ENCODE results near the gene ARMH3.

Gene ARMH3

DNA sequence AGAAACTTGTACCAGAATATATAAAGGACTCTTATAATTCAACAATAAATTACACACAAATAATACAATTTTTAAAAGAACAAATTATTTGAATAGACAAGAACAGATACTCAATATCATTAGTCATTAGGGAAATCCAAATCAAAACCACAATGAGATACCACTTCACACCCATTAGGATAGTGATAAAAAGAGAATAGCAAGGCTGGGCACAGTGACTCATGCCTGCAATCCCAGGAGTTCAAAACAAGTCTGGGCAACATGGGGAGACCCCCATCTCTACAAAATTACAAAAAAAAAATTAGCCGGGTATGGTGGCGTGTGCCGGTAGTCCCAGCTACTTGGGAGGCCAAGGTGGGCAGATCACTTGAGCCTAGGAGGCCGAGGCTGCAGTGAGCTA, 160.2 kb downstream of the ARMH3 start:
- no peak for DNase-seq (ENCODE audit: low spot score)

DNA sequence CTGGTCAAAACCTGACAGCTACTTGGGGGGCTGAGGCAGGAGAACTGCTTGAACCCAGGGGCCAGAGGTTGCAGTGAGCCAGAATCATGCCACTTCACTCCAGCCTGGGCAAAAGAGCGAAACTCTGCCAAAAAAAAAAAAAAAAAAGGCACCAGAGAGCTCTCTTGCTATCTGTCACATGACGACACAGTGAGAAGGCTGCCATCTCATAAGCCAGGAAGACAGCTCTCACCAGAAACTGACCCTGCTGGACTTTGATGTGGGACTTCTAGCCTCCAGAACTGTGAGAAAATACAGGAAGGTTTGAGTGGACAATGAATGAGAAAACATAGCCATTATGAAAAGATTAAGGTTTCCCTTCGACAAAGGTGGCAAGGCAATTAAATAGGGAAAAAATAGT, 161.2 kb downstream of the ARMH3 start:
- peak; percentile 24 for DNase-seq (ENCODE audit: low spot score)

DNA sequence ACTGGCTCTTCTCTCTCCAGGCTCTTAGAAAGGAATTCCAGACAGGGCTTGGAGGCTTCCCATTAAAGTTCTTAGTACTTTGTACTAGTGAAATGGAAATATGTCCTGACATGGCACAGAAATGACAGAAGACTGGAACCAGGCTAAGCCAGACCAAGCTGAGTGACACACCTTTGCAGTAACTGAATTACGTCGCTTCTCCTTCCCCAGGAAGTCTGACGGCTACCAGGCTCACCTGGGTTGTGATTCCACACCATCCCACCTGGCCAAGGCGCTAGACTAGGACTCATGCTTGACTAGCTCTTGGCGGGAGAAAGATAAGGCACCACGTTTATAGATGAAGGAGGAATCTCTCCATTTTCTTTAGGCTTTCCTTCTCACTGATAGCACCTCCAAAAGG, 161.7 kb downstream of the ARMH3 start:
- DNase-seq (ENCODE audit: low spot score): no peak

DNA sequence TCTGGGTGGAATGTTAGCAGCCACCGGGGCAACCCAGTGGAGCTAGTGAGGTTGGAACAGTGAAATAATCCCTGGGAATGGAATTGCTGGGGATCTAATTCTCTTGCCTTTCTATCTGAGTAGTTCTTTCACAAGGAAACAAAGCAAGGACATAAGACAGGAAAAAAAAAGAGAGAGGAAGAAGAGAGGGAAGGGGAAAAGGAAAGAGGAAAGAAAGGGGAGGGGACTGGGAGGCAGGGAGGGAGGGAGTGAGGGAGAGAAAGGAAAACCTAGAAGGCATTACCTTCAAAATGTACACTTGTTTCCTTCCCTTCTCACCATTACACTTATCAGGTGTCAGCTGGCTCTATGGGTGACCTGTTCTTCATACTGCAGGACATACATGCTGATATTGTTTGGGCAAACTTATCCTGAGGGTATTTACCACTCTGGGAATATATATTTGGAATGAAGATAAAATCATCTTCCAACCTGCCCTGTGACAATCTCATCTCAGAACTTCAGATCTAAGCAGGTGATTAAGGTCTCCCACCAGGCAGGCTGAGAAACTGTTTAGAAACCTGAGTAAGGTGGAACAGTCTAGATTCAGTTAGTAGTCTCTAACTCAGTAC, 162.4 kb downstream of the ARMH3 start:
- no peak for DNase-seq (ENCODE audit: low spot score)

DNA sequence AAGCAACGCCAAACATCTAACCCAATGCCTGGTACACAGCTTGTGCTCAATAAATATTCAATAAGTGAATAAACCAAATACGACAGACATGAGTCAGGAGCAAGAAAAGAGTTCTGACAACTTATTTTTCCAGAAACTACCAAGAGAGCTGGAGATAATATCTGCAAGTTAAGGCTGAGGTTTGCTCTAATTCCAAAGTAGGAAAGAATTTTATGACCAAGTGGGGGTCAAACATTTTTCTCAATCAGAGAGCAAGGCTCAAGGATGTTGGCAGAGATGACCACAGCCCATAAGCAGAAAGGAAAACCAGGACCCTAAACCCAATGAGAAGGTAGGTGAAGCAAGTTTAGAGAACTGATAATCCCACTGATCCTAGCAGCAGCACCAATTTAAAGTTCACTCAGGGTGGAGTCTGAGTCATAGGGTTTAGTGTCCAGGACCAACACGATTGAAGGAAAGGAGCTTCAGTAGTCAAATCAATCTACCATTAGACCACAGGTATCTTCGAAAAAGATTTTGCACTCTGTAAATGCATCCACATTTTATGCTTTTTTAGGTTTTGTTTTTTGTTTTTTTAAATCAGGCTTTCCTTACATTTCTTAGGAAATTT, 163.1 kb downstream of the ARMH3 start:
- DNase-seq (ENCODE audit: low spot score): no peak

DNA sequence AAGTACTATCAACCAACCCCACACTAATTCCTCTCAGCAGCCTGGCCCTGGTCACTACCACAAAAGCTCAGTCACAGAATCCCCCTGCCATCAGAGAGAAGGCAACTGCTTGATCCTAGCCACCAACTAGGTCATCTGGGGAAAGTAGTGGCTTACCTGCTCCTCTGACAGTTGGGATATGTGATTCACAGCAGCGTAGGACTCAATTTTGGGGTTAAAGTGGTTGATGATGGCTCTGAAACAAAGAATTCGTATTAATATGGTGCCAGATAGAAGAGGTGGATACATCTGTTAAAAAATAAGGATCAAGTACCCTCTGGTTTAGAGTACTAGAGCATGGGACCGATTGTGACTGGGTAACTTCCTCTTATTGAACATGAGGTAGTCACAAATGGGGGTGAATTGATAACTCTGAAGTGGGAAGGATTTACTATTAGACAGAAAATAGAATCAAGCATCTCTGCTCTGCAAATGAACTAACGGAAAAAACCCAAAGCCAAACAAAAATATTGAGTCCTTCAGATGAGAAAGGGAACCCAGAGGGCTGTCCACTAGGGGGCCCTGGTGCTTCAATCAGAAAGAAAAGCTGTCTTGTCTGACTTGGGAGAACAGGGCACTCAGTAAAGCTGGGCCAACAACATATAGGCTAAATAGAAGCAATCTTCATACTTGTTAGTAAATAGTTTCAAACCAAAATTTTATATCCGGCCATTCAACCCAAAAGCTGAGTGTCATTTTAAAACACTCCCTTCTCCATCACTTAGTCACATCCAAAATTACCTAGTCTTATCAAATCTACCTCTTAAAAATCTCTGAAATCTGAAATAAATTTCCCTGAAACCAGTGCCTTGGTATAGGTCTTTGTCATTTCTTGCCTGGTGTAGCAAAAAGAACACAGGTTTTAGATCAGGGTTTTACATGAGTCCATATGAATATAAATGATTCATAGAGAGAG, 166.4 kb downstream of the ARMH3 start:
- DNase-seq (ENCODE audit: low spot score): peak; percentile 84

DNA sequence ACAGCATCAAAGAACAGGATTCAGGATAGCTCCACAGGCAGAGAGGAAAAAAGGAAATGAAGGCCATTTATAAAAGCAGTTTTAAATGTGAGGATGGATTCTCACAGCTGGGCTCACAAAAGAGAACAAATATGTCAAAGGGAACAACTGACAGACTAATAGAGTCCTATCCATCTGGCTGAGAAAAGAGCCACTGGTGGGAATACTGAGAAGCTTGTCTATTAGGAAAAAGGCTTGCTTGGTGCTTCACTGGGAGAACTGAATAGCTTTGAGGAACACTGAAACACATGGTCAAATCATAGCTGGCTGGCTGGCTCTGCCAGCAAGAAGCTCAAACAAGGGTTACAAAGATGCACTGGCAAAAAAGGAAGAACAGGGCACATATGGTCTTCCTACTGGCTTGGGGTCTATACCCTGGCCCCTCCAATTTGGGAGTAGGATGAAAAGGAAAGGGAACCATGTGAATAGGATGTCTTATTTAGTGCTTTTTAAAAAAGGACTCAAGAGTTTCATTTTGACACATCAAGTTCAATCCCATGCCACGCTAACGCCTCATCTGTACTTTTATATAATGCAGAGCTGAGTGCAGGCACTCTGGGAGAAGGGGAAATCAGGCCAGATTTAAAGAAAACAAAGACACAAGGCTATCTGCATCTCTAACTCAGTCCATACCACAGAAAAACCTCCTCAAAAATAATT, 167.6 kb downstream of the ARMH3 start:
- peak; percentile 38 for DNase-seq (ENCODE audit: low spot score)

DNA sequence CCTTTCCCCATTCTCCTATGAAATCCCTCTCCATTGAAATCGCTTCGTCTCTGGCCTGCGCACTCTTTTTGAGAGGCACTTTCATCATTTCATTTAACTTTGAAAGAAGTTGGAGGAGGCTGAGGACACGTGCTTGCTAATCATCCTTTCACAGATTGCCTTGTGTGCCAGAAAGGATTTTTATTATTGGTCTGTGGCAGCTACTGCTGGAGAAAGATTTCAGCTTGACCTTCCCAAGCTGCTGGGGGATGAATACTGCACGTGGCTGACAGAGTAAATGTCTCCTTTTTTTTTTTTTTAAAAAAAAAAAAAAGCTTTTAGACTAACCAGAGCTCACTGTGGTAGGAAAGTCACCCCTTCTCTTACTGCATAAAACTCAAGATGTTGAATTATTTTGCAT, 168.2 kb downstream of the ARMH3 start:
- DNase-seq (ENCODE audit: low spot score): no peak

DNA sequence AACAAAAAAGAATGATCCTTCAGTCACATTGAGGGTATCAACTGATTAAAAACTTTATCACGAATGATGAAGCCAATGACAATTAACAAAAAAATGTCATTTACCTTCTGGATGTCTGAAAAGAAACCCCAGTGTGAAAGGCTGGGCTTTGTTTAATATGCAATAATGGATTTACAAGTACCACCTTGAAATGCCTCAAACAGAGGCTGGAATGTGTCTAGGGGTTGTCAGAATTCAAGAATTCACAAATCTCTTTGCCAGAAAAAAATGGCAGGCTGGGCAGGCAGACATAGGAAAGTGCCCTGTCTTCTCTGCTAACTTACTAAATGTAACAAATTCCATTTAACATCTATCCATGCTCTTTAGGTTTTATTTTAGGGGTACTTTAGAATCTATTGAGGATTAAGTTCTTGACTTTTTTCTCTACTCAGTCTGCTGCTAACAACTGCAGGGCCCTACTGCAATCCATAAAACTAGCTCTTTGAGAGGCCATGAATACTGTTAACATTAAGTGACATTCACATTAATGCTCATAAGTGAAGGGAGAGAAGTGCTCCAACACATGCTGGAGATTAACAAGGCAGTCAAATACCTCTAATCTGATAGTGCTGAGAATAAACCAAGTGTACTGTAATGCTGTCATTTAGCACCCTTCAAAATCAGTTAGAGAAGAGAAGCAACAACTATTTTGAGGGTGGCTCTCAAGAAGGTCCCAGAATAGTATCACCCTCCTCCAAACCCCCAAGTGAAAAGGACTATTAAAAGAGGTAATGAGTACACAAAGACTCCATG, 169.3 kb downstream of the ARMH3 start:
- no peak for DNase-seq (ENCODE audit: low spot score)

DNA sequence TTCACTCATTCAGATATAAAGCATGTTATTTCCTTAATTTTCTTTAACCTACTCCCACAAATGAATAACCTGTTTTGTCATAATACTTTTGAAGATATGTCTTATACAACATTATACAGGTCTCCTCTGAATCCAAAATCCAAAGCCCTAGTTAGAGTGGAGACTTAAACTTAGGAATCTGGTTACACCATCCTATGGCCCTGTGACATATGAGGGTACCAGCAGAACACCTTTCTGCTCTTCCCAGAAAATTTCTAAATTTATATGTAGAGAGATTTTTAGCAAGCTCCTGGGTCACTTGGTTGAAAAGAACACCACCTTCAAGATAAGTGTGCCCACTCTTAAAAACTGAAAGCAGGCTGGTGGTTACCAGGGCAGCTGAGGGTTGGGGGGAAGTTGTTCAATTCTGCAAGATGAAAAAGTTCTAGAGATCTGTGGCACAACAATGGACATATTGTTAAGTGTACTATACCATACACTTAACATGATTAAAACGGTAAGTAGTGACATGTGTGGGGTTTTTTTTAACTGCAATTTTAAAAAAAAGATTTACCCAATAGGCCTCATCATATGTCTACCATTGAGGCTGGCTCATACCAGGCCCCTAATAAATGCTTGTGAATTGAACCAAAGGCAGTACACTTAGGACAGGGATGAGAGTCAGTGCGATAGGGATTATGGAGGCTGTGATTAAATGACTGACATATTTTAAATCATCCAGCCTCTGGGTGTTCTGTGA, 174.8 kb downstream of the ARMH3 start:
- no peak for DNase-seq (ENCODE audit: low spot score)

DNA sequence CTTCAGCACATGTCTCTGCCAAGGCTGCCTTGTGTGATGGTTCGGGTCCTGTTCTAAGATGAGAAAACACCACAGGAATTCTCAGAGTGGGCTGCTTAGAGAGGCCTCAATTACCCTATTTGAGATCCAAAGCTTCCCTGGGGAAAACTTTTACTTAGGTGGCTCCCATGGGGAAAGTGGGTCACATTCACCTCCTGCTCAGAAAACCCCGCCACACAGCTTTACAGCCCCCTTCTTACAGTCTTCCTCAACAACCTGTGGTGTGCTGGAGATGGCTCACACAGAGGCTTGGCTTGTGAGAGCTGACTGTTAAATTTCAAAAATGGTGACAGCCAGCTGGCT, 175.8 kb downstream of the ARMH3 start:
- DNase-seq (ENCODE audit: low spot score): no peak

DNA sequence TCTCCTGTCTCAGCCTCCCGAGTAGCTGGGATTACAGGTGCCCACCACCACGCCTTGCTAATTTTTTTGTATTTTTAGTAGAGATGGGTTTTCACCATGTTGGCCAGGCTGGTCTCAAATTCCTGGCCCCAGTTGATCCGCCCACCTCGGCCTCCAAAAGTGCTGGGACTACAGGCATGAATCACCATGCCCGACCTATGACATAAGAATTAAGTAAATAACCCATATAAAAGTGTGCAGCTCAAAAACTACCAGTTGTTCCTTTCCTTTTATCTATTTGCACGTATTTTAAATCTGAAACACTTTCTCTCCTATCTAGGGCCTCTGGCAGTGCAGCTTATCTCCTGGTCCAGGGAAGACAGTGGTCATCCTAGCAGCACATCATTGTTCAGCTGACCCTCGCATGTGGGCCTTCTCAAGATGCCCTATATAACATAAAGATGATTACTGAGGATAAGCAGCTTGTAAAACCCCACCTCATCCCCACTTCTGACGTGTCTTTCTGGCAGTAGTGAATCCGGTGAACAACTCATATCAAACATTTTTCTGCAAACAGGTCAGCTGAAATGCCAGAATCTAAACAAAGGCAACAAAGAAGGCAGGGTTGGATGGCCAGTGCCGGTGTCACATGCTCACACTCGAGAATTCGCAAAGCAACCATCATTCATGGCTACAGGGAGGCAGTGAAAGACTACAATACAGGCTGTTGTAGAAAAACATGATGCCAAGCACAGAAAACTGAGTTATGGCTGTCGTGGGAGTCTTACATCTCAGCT, 176.3 kb downstream of the ARMH3 start:
- DNase-seq (ENCODE audit: low spot score): no peak

DNA sequence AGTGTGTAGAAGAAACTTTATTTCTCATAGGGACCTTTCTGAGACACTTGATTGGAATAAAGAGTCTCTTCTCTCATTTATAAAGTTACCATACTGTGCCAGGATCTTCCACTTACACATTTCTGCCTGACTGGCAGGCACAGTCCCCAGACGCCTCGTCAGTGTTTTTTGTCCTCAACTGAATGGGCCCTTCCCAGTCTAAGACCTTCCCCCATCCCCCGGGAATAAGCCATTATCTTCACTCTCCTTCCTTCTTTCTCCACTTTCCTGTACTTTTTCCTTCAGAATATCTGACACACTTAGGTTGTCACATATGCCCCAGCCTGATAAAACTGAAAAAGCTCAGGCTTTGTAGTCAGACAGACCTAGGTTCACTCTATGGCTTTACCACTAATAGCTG, 177.1 kb downstream of the ARMH3 start:
- DNase-seq (ENCODE audit: low spot score): no peak

DNA sequence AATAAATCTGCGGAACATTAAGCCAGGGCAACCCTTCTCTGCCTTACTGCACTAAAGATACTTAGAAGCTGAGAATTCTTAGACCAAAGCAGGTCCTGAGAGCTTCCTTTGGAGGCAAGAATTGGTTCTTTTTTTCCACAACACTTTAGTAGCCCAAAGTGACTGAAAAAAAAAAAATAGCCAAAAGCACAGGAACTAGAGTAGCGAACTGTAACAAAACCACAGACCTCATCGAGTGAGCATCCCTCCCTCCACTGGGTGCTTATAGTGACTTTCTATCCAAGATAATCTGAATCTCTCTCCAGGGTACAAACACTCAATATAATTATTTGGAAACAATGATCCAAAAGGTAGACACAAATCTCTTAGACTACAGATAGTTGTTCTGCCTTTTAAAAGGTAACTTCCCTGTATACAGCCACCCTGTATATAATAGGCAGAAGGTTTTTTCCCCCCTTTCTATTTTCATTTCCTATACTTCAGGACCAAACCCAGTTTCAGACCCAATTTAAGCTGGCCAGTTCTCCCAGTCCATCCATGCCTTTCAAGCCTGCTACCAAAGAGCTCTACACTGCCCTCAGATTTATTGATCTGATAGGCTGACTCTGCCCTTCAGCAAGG, 180.8 kb downstream of the ARMH3 start:
- DNase-seq (ENCODE audit: low spot score): no peak

DNA sequence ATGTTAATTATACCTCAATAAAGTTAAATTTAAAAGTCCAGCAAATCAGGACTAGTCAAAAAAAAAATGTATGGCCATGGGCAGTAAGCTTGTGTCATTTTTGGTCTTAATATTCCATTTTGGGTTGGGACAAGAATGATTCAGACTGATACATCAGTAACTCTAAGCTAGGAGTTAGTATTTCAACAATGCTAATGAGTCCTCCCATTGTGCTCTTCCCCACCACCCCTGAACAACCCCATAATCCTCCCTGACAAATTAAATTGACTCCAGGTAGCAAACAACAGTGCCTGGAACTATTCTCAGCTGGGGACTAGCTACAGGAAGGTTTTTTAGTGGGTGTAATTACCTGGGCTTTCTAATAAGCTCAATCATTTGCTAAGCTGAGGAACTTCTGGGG, 181.7 kb downstream of the ARMH3 start:
- DNase-seq (ENCODE audit: low spot score): no peak

DNA sequence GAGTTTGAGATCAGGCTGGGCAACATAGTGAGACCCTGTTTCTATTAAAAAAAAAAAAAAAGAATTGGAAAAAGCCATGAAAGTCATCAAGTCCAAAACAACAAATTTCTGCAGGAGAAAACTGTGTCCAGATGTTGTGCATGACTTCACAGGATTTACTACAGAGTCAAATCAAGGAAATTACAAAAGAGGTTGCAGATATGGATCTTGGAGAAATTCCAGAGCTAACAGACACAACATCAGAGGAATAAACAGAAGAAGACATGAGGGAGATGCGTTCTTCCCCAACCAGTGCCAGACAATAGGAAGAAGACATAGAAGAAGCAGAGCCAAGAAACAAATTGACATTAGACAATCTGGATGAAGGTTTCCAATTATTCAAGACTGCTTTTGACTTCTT, 188.0 kb downstream of the ARMH3 start:
- DNase-seq (ENCODE audit: low spot score): no peak

DNA sequence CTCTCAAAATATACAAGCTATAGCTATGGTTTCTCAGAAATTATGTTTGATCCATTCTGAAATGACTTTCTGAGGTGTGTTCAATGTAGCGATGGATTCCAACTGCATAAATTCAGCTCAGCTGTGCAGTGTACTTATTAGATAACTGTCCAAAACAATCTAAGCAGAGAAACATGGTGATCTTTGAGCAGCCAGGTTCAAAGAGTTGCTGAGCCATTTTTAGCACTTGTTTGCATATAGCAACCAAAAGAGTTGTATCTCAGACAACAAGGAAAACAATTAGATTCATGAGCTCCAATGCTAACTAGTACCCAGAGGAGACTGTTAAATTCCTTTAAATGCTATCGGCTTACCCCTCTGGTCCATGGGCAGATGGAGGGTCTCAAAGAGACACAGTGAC, 196.4 kb downstream of the ARMH3 start:
- no peak for DNase-seq (ENCODE audit: low spot score)

DNA sequence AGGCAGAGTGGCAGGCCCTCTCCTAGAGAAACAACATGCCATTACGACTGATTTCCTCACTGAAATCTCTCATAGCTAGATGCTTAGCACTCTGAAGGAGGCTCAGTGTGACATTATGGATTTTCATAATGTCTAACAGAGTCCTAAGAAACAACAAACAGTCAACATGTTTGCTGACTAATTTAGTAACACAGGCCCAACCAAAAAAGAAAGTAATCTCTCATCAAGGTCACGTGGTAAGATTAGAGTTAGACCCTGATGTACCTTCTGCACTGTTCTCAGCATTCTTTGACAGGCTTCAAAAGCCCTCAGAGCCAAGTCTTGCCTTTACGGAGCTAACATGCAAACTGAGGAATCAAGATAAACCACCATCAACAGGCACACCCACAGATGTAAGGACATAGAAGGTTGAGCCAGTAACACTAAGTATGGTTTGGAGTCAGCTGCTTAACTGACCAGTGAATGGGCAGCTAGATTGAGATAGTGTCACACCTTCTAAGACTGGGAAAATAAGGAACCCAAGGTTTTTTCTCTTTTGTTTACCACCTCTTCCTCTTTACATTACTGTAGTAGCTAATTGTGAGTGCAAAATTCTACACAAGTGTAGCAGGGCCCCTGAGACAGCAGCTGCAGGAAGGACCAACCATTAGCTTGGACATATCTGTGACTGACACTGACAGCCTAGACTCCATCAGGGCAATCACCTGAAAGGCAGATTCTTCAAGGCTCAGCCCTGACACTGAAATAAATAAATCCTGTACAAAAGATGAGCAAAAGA, 197.1 kb downstream of the ARMH3 start:
- DNase-seq (ENCODE audit: low spot score): no peak

Data from cerebellar cortex (tissue), 1 donor.